Inferior parietal cortex (tissue), 1 donor: ENCODE measurements around the gene NOTCH1.
"Not testable (repeated sequence)": the region's sequence is repeated elsewhere in the genome, so short reads cannot be mapped to it uniquely, and the experiment has no call there.

Source experiments
- DNase-seq: peaks from one replicate; pipeline ENCODE4 v3.0.0-alpha.2; 2016; ENCODE audit errors: extremely low spot score

Gene NOTCH1

DNA sequence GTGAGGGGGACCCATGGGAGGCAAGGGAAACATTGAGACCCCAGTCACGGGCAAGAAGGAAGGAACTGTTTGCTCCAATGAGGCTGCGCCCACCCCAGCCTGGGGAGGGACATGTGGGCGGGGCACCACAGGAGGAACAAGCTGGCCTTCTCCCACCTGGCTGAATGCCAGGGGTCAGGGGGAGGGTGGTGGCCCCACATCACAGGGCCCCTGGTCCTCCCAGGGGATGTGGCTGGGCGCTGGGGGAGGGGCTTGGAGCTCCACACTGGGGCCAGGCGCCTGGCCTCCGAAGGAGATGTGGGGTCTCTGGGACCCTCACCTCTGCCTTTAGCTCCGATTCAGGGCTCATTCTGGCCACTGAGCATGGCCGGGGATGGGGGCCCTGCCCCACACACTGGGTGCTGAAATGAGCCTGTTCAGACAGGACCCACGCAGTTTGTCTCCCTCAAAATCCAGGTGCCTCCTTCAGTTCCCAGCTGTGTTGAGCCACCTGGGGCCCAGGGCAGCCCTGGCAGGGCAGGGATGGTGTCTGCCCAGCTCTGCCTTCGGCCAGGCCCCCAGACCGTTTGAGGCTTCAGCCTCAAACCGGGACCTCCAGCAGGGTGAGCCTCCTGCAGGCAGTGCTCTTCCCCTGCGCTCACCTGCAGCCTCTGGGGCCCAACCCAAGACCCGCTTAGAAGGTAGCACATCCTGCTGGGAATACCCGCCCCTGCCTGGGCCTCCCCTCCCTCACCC lies 33.2 kb upstream of the NOTCH1 start:
- no peak for DNase-seq

GRCh38 chr9:136578626-136578914 lies 32.7 kb upstream of the NOTCH1 start:
- no peak for DNase-seq

- no peak for DNase-seq
Observed at GRCh38 chr9:136577941-136578625, 32.2 kb upstream of the NOTCH1 start.

DNA sequence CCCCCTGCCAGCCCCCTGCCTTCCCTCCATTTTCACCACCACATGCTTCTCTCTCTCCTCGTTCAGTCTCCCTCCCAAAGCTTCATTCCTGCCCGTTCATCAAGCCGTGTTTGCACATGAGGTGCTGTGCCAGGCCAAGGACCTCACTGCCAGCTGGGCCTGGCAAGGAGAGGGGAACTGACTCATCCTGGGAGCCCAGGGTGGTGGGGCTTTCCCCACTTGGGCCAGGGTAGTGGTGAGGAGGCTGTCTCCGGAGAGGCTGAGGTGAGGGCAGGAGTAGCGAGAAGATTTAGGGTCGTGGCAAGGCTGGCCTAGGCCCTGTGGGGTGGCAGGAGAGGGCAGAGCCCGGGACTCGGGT lies 30.4 kb upstream of the NOTCH1 start:
- DNase-seq: no peak

DNA sequence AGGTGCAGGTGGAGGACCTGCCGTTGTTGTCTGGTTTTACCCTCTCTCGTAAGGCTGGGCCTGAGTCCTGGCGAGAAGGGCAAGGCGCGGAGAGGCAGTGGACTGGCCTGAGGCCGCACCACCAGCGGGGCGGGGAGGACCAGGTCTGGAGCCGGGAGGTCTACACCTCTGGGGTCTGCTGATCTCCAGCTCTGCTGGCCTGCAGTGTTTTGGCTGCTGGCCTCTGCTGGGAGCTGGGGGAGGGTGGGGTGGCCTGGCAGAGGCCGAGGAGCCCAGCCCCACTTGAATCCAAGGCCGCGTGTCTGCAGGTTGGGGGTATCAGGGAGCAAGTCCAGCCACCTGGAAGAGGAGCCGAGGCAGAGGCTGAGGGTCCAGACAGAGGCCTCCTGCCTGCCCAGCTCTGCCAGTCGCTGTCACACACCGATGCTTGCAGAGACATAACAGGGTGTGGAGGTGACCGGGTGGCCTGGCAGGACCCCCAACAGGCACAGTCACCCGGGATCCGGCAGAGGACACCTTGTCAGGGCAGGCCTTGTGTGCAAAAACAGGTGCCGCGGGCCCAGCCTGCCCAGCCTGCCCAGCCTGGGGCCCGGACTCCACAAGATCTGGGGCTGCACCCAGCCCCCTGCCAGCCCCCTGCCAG lies 29.9 kb upstream of the NOTCH1 start:
- DNase-seq: no peak

DNA sequence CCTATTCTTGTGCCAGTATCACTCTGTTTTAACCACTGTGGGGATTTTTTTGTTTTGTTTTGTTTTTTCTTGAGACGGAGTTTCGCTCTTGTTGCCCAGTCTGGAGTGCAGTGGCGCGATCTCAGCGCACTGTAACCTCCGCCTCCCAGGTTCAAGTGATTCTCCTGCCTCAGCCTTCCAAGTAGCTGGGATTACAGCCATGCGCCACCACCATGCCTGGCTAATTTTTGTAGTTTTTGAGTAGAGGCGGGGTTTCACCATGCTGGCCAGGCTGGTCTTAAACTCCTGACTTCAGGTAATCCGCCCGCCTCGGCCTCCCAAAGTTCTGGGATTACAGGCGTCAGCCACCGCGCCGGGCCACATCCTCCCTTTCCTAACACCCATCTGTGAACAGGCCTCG lies 28.8 kb upstream of the NOTCH1 start:
- not testable (repeated sequence) for DNase-seq

DNA sequence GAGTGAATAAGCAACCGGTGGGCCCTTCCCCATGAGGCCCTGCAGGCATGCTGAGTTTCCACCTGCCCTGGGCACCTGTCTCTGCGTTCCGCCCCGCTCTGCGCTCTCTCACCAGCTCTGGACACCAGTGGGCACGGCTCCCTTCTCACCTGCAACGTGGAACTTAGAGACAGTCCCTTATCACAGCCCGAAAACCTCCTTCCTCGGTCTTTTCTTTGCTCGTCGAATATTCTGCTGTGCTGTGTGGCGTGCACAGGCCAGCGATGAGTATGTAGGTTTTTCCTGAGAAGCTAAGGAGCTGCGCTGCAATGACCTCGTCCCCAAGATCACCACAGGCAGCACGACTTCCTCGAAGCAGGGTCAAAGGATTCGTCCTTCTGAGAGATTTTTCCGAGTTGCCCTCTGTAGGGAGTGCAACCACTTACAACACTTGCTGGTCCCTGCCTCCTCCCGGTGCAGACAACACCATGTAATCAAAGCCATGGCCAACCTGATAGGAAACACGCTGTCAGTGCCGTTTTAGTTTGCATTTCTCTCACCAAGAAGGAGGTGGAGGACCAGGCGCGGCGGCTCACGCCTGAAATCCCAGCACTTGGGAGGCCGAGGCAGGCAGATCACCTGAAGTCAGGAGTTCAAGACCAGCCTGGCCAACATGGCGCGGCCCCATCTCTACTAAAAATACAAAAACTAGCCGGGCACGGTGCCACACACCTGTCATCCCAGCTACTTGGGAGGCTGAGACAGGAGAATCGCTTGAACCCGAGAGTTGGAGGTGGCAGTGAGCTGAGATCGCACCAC lies 27.2 kb upstream of the NOTCH1 start:
- no peak for DNase-seq

GRCh38 chr9:136572003-136572827 lies 26.4 kb upstream of the NOTCH1 start:
- no peak for DNase-seq

DNA sequence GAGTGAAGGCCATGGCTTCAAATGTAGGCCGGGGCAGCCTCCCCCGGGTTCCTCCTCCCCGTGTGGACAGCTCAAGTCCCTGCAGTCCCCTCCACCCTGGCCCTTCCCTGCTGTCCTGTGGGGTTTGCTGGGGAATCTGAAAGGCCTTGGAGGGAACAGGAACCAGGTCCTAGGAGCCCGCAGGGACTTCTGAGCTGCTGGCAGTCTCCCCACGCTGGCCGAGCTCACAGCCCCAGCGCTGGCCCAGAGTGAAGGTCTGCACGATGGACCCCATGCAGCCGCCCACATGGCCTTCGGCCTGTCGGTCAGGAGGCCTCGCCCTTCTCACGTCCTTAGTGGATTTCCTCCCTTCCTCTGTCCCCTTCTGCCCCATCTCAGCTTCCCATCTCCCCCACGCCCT lies 25.7 kb upstream of the NOTCH1 start:
- no peak for DNase-seq

DNA sequence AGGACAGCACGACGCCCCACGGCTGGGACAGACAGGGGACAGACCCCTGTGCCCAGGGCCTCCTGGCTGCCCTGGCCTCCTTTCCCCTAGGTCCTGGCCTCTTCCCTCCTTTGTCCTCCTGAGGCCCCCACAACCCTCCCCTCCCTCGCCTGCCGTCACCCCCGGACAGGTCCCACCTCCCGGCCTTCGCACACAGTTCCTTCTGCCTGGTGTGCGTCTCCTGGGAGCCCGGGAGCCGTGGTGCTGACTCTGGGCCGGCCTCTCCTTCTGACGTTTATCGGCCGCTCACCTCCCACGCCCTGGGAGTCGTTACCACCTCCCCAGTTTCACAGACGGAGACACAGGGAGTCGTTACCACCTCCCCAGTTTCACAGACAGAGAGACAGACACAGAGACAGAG lies 25.1 kb upstream of the NOTCH1 start:
- DNase-seq: no peak

- DNase-seq: no peak
Observed at GRCh38 chr9:136570191-136570845, 24.5 kb upstream of the NOTCH1 start.

GRCh38 chr9:136569526-136570148 lies 23.8 kb upstream of the NOTCH1 start:
- no peak for DNase-seq

DNA sequence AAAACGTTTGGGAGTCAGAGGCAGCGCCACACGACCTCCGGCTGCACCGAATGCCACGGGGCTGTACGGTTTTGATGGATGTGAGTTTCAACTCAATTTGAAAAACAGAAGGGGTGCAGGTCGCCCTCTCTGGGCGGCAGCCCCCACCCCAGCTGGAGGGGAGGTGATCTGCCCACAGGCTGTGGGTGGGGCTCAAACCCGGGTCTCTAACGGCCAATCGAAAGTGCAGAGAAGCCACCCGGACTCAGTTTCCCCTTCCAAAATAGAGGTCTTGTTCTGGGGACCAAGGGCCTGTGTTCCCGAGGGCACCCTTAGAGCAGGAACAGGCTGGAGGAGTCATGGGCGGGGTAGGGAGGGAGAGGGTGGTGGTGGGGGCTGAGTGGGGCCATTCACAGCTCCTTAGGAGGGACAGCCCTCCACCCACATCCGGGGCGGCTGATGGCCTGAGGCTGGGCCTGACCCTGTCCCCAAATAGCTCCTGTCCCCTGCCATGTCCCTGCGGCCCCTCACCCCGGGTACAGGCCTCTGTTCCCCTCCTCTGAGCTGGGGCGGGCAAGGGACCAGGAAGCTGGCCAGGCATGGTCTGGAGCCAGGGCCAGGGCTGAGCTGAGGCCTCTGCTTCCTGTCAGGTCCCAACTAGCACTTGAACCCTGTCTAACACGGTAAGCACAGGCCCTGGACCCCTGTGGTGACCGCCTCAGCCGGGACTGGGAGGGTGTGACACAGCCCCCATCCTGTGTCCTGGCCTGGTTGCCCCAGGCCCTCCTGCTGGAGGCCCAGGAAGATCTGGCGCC lies 22.6 kb upstream of the NOTCH1 start:
- DNase-seq: no peak

DNA sequence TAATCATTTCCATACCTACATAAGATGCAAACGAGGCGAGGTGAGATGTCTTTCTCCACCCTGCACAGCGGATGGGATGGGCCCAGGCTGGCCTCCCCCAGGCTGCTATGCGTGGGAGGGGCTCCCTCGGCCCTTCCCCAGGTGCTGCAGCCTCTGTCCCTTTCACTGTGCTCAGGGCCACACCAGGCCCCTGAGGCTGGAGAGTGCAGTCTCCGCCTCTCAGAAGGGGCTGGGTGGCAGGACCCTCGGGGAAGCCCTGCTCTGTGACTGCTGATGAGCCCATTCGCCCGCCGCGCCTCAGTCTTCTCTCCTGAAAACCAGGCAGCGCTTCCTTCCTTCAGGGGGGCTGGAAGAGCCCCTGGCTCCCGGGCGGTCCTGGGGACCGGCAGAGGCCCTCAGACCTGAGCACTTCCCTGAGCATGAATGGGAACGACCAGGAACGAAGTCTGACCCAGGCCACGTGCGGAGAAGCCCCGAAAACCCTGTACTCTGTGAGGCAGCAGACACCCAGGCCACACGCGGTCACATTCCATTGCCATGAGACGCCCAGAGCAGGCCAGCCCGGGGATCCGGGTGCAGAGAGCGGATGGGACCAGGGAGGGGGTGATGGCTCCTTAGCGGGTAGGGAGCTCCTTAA lies 21.9 kb upstream of the NOTCH1 start:
- no peak for DNase-seq

- DNase-seq: peak; percentile 85
Observed at GRCh38 chr9:136566901-136567300, 21.1 kb upstream of the NOTCH1 start.

- DNase-seq: no peak
Observed at GRCh38 chr9:136566553-136566895, 20.7 kb upstream of the NOTCH1 start.

GRCh38 chr9:136565715-136566552 lies 20.1 kb upstream of the NOTCH1 start:
- DNase-seq: no peak

- peak; percentile 26 for DNase-seq
Observed at GRCh38 chr9:136565086-136565714, 19.4 kb upstream of the NOTCH1 start.
